ELR (cell line): ENCODE data around the gene CLTRN.
"Not testable (repeated sequence)": the region's sequence is repeated elsewhere in the genome, so short reads cannot be mapped to it uniquely, and the experiment has no call there.

ENCODE experiments used
- DNase-seq: peaks from one replicate; pipeline ENCODE4 v3.0.0-alpha.2; 2015; ENCODE audit warnings: low read depth

The CLTRN gene

DNA sequence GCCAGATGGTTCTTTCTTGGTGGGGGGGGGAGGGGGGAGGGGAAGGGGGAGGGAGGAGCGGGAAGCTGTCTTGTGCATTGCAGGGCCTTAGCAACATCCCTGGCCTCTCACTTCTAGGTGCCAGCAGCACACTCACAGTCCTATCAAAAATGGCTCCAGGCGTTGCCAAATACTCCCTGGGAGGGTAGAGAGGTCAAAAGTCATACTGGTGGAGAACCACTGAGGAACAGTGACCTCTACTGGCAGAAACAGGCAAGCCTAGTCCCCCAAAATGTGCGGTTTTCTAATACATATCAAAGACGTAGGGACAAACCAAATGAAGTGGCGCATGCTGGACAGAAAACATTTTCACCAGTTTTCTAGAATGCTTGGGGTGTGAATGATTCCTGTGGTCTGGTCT, 17.1 kb downstream of the CLTRN start:
- not testable (repeated sequence) for DNase-seq

DNA sequence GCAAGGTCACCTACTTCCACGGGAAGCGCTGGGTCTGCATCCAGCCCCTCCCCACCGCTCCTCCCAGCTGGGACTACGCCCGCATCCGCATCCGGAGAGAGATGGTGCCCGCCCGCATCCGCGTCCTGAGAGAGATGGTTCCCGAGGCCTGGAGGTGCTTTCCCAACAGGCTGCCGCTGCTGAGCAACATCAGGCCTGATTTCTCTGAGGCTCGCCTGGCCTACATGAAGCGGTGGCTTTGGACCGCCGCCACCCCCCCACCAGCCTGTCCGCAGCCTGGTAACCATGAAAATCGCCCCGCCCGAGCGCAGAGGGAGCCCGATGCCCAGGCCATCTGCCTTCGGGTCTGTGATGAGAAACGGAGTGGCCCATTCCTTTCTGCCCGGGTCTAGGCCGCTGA, 18.1 kb downstream of the CLTRN start:
- no peak for DNase-seq

DNA sequence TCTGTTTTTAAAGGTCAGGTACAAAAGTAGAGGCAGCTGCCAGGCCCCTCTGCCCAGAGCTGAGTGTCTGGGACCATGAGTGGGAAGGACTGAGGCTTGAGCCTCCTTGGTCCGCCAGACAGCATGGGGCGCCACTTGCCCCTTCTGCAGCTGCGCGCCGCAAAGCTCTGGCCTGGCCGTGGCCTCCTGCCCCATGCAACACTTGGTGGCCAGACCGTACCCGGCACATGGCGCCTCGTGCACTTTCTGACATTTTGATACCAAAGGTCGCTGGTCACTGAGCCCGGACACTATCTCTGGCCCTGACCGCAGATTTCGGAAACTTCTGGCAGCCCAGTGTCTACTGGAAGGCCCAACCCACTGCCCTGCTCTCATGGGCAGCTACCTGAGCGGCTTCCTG, 18.6 kb downstream of the CLTRN start:
- no peak for DNase-seq

DNA sequence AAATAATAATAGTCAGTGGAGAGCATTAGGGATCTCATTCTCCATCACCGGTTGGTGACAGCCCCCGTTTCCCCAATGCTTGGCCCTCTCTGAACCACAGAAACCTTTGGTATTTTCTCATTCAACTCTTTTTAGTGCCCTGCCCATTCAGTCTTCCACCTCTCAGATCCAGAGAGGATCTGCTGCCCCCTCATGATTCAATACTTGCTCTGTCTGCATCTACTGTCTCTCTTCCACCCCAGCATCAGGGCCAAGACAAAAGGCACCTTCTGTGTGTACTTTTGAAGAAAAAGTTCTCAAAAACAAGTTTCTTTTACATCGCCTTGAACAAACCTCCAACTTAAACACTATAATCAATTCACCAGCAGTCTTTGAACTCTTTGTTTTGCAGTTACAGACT, 19.3 kb downstream of the CLTRN start:
- DNase-seq = no peak

DNA sequence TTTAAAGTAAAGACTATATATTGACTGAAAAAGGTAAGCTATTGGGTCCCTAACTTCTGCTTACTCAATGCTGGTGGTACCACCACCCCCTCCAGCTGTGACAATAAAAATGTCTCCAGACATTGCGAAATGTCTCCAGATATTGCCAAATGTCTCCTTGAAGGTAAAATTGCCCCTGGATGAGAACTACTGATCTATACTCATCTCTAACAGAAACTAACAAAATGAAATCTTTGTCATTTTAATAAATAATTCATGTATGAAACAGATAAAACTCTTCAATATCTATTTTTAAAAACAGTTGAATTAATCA, 20.1 kb downstream of the CLTRN start:
- no peak for DNase-seq

DNA sequence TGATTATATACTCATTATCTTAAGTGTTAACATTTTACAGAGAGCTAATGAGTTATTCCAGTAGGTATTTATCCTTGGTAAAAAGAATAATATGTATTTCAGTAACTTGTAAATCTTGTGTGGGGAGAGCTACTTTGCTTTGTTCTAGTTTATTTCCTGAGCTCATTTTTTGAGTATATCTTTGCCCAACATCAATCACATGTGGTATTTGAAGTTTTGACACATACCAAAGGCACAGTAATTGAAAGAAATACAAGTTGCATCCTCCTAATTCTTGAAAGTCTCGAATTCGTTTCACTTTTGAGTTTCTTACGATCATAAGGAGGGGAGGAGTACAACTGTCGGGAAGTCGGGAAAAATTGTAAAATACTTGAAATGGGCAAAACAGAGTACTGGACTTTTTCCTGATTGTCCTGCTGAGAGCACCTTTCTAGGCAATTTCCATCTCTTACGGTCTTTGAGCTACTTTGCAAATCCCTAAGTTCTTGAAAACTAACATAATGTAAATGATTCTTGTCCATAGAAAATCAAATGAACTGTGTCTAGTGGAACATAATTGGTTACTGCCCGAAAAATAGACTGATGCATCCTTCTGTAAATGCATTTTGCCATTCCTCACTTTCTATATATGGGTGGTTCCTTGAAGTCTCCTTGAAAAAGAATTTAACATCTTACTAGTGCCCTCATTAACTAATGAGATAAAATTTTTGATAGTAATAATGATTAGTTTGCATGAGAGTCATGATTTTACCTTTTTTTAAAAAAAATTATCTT, 20.6 kb downstream of the CLTRN start:
- no peak for DNase-seq

DNA sequence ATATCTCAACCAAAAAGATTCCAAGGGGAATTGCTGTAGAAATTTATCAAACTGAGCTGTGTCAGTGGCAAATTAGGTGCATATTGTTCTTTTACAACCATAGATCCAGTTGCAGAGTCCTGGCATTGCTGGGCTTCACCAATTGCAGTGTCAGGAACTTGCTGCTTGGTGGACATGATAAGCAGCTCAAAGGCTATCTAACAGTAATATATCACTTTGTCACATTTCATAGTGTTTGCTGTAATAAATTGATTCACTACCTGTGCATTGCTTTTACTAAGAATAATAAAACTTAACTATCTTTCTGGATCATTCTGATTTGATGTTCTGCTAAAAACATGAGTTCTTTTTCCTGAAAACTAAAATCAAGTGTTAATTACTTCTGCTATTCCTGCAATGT, 33.0 kb downstream of the CLTRN start:
- no peak for DNase-seq

DNA sequence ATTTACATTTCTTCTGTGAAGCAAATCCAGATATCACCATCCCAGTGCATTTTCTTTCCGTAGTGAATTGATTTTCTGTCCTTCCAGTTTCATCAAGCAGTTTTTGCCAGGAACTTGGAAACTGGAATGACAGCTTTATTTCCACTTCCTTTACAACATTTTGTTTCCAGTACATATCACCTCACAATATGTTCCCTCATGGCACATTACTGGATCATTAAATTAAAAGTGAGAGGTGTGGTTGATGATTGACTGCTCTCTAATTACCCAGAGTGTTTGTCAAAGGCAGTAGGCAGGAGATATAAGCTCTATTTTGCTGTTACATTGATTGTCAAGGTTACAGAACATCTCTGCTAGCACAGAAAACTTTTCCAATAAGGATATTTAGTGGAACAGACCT, 41.6 kb downstream of the CLTRN start:
- no peak for DNase-seq

DNA sequence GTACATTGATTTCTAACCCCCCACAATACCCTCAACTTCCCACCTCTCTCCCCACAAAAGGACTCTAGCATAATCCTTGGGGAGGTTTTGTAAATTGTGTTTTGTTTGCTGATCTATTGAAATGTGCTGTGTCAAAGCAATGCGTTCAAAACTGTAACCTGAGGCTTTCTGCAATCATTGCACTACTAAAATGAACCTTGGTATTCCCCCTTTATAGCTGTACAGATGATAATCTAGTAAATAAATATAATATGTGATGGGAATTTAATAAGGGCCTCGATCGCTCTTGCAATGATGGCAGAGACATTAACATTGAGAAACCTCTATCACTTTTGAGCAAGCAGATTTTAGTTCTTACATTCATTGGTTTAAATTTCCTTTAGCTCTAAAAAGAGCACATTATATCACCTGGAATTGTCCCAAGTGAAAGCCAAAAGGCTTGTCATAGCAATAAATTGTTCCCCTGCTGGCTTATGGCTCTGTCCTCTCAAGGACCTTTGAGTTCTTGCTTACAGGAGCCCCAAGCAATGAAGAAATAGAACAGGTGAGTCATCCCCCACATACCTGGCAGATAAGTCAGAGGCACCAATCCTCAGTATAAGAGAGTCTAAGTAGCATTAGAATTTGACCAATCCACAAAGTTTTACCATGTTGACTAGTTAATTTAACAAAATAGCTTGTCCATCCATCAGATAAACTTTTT, 45.4 kb downstream of the CLTRN start:
- DNase-seq = peak; percentile 43

DNA sequence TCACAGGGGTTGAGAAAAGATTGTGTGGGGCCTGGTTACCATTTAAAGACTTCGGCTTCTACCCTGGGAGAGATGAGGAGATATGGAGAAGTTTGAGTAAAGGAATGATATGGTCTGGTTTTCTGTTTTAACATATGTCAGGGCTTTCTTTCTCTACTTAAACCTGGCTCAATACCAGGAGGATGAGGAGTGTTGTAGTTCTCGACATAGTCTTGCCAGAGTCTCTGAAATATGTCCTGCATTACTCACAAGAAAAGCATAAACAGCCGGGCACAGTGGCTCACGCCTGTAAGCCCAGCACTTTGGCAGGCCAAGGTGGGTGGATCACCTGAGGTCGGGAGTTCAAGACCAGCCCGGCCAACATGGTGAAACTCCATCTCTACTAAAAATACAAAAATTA, 47.5 kb downstream of the CLTRN start:
- no peak for DNase-seq

DNA sequence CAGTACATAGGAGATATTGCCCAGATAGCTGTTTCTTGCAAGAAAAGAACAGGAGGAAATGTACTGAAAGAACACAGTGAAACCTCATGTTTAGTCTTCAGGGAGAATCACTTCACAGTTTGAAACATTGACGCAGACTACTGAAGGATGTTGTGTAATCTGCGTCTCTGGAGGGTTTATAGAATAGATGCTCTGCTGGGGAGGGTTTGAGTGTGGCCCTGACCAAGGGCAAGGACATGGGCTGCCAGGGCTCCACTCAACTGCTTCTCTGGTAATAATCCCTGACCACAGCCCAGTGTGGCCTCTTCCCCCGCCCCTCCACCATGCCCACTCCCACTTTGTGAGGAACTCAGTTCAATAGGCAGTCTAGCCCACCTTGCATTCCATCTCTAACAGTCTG, 48.1 kb downstream of the CLTRN start:
- no peak for DNase-seq

DNA sequence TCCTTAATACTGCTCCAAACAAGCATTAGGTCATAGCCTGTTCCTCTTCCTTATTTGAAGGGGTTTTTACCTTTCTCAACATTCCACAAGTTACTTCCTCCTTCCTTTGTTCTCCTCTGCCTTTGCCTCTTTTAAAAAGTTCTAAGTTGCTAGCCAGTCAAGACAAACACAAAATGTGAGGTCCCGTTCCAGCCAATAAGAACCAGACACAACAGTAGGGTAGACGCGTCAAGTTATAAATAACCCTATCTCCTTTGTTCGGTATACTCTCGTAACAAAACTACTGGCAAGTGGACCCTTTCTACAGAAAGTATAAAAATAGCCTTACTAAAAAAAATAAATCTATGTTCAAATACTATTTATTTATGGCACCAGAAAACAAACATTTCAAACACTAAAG, 57.5 kb downstream of the CLTRN start:
- DNase-seq = no peak

DNA sequence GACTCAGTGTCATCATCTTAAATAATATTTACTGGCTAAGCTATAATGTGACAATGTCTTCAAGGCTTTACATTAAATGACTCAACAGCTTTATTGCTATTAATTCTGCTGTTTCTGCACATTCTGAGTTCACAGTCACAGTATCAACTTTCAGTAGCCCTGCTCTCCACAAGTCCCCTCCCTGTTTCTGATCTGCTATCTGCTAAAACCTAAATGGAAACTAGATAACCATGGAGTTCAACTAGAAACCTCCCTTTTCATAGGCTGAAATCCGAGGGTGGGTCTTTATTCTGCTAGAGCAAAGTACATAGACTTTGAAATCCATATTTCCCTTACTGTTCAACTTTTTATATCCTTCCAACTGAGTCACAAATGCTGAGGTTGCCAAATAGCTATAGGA, 58.5 kb downstream of the CLTRN start:
- no peak for DNase-seq

DNA sequence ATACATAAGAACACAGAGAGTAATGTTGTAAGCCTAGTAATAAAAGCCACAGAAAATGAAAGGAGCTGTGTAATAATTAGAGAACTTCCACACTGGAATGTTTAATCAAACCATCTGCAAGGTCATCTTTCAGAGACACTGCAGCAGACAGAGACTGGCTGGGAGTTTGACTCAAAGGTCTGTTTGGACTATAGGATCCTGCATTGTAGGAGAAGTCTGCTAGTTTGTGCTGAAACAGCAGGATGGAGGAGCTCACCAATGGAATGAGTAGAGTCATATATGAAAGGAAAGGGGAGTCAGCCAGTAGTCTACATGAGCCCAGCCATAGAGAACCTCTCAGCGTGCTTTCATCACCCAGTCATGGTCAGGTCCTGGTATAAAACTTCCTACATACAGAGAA, 59.4 kb downstream of the CLTRN start:
- no peak for DNase-seq

DNA sequence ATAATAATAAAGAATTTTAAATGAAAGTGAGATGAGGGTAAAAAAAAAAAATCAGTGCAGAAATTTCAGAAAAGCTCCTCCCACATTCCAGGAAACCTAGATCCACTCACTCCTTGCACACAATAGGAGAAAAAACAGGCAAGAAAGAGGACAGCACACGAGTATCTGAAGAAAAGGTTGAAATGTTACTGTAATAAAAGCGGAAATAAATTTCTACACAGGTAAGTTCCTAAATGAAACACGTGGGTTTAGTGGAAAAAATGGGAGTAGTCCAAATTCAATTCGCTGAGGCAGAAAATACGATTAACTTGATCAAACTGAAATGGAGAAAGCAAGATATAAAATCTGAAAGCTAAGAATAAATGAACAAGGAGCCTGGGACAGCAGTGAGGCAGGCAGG, 61.8 kb downstream of the CLTRN start:
- DNase-seq = no peak

DNA sequence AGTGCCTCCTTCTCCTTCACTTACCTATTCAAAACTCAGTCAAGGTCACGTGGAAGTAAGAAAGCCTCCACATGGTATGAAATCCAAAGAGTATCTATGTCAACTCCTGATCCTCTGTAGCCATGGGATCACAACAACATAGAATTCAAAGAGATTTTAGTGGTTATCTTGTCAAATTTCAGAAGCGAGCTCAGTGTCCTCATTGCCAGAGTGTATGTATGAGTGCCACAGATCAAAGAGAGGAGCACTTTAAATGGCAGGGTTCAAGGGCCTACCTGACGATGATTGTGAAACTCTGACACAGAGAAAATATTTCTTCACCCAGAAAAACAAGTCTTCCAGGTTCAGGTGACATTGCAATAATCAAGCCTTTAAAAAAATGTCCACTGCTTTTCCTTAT, 62.7 kb downstream of the CLTRN start:
- no peak for DNase-seq

DNA sequence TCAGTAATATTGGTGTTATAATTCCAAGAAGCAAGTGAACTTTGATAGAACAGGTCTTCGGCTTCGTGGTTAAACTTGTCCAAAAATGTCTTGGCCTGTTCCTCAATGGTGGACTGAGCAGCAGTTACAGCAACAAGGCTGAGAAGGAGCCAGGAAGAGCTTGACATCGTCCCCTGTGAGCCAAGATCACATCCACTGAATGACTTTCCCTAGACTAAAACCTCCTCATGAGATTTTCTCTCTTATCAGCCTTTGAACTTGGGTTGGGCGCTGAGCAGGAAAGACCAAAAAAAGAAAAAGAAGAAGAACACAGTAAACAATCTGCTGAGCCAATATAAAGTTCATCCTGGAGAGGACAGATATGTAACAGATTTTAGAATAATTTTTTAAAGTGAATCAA, 63.9 kb downstream of the CLTRN start, which contains the start of gene ACE2:
Gene ACE2 (minus strand): TSS at position 216 of the 400 bp plus-strand sequence. CDS start 49 bp downstream, at position 167.
- no peak for DNase-seq

DNA sequence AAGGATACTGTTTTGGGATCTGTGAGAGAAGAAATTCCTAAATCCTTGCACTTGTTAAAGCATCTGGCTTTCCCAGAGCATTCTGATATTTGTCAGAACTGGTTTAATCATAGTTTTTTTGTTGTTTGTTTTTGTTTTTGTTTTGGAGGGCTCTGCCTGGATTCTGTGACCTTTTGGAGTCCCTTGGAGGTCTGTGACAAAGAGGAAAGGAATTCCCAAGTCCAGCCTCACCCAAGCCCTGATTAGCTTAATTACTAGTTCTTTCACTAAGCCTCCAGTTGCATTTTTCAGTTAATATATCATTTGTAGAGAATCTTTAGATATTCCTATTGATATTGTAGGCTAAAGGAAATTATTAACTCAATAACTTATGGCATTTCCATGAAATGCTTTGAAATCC, 64.6 kb downstream of the CLTRN start:
- DNase-seq = no peak

DNA sequence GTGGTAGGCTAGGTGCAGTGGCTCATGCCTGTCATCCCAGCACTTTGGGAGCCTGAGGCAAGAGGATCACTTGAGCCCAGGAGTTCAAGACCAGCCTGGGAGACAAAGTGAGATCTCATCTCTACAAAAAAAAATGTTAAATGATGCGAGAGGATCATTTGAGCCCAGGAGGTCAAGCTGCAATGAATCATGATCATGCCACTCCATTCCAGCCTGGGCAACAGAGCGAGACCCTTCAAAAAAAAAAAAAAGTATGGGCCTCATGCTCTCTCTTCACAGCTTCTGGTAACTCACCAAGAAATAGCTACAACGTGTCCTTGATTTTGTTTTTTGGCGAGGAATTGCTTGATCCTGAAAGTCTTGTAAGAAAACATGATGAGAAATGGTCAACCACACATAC, 65.1 kb downstream of the CLTRN start:
- DNase-seq = no peak

DNA sequence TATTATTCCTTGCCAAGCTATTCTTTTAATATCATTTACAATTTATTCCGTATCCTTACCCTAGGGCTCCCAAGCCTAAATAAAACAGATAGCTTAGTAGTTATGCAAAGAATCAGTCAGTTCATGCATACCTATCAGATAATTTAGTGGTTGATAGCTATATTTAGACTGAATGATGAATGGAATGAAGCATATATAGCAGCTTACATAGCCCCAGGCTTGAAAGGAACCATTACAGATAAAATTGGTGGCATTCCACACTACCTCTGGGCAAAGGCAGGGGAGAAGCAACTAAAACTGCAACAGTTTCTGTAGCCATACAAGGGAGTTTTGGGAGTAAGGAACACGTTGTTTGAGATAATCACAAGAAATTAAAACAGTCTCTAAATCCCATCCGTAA, 66.6 kb downstream of the CLTRN start:
- DNase-seq = no peak

DNA sequence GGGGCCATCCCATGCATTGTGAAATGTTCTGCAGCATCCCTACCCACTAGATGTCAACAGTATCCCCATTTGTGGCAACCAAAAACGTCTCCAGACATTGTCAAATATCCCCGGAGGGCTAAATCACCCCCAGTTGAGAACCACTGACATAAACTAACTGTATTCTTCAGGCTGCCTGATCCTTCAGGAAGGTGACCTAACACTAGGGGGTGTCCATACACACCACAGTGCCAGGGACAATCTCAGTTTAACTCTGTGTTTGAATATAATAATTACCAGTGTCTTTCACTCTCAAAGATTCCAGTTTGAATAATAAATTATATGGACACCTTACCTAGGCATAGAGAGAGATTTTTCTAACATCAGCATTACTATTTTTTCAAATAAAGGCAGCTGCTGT, 70.2 kb downstream of the CLTRN start:
- DNase-seq = peak; percentile 6

DNA sequence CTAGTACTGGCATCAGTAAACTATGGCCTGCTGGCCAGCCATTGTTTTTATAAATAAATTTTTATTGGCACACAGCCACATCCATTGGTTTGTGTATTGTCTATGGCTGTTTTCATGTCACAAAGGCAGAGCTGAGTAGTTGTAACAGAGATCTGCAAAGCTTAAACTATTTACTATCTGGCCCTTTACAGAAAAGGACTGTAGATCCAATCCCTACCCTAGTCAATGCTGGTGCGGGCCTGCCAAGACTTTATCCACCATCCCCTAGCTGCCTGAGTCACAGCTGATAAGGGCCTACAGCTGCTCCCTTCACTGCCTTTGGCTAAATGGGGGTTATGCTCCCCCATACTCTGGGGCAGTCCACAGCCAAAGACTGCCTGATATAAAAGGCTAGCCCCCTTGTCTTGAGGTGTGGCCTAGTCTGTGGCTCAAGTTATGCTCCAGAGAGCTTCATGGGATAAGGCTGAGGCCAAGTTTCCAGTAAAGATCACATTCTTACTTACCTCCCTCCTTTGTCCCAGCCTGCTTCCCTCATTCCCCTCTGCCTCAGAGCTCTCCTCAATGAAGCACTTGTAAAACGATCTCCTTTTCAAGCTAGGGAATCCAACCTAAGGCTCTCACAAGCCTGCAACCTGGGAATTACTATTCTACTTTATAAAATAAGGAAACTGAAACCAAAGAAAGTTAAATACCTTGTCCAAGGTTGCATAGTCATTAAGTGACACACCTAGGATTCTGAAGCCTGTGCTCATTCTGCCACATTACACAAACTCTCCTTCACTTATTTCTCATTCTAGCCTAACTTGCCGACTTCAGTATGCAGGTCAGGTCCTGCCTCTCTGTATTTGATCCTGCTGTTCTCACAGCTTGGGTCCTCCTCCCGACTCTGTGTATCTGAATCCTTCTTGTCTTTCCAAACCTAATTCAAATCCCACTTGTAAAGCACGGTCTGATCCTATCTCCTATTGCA, 84.5 kb downstream of the CLTRN start:
- no peak for DNase-seq
